NCI-H146 (cell line): ENCODE measurements around the gene ASB12.

Source experiments
- DNase-seq: peaks from one replicate; lab custom pipeline; 2025; lab: John Stamatoyannopoulos, UW

The ASB12 gene

GRCh38 chrX:64186974-64187761 is 43.2 kb downstream of the ASB12 start:
- no peak for DNase-seq

GRCh38 chrX:64184396-64184795 is 46.0 kb downstream of the ASB12 start:
- DNase-seq: no peak

DNA sequence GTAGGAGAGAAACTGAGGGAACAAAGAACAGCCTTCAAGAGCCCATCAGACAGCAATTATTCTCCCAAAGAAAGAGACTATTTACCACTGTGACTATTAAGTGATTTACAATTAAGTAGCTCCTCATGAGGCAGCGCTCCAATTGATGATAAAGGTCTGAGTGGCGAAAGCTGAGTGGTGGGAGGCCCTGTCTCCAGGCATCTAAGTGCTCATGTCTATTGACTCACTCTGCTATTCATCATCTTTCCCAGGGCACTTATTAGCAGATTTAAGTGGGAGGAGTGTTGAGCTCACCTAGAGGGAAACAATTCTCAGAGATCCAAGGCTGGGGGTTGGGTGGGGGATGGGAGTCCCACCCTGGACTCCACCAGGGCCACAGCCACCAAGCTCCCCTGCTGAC is 48.2 kb downstream of the ASB12 start:
- no peak for DNase-seq

DNA sequence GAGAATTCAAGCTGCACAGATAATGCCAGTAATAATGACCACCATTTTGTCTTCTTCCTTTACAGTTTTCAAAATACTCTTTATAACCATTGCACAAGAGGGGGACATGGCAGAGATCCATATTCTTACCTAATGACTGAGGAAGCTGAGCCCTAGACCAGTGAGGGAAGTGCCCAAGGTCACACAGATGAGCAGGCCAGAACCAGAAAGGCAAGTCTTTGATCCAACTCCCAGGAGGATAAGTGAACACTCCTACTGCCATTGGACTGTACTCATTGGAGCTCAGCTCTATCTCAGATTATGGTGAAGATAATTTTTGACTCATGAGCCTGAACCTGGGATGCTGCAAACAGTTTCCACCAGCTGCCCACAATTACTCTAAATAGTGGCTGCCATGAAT is 53.5 kb downstream of the ASB12 start:
- DNase-seq: no peak
